BE2C (cell line): ENCODE results near the gene BDKRB1.
A peak's percentile ranks its signal among the peaks of the same experiment; 100 is the strongest.

Source experiments
- DNase-seq: peaks from one replicate; pipeline ENCODE4 v3.0.0-alpha.2; 2020
- H3K27me3 ChIP-seq: fragments of 250-450 bp; sonication (Bioruptor Pico); 2 replicates; pipeline ENCODE4 v1.5.1; 2020; ENCODE audit warnings: mild to moderate bottlenecking
- H3K36me3 ChIP-seq: fragments of 250-450 bp; sonication (Bioruptor Pico); 2 replicates; pipeline ENCODE4 v1.5.1; 2020; ENCODE audit warnings: mild to moderate bottlenecking
- H3K4me1 ChIP-seq: fragments of 250-450 bp; sonication (Bioruptor Pico); 2 replicates; pipeline ENCODE4 v1.5.1; 2020
- H3K4me3 ChIP-seq: 2 replicates; pipeline ENCODE4 v1.5.1; 2011; ENCODE audit warnings: low read depth, low read length
- H3K9me3 ChIP-seq: fragments of 250-450 bp; sonication (Bioruptor Pico); 2 replicates; pipeline ENCODE4 v1.5.1; 2020
- TF ChIP-seq, protein P1 (sequence below): IDR thresholded peaks from 2 replicates; pipeline ENCODE4 v1.5.1; 2012; ENCODE audit warnings: mild to moderate bottlenecking, low read depth, low read length

Gene BDKRB1

GRCh38 chr14:96270565-96271420, 14.8 kb downstream of the BDKRB1 start:
- TF ChIP-seq, protein P1, sequence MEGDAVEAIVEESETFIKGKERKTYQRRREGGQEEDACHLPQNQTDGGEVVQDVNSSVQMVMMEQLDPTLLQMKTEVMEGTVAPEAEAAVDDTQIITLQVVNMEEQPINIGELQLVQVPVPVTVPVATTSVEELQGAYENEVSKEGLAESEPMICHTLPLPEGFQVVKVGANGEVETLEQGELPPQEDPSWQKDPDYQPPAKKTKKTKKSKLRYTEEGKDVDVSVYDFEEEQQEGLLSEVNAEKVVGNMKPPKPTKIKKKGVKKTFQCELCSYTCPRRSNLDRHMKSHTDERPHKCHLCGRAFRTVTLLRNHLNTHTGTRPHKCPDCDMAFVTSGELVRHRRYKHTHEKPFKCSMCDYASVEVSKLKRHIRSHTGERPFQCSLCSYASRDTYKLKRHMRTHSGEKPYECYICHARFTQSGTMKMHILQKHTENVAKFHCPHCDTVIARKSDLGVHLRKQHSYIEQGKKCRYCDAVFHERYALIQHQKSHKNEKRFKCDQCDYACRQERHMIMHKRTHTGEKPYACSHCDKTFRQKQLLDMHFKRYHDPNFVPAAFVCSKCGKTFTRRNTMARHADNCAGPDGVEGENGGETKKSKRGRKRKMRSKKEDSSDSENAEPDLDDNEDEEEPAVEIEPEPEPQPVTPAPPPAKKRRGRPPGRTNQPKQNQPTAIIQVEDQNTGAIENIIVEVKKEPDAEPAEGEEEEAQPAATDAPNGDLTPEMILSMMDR = no peak
- H3K36me3 ChIP-seq = no peaks in the 10 kb centered on the region
- peaks cover 9% of the 10 kb centered on the region; the same call in 1 of the 2 replicates for H3K9me3 ChIP-seq
- no peak for DNase-seq
- peaks cover 52% of the 10 kb centered on the region for H3K4me1 ChIP-seq
- H3K27me3 ChIP-seq = no peaks in the 10 kb centered on the region
- no peak overlapping the region for H3K4me3 ChIP-seq

DNA sequence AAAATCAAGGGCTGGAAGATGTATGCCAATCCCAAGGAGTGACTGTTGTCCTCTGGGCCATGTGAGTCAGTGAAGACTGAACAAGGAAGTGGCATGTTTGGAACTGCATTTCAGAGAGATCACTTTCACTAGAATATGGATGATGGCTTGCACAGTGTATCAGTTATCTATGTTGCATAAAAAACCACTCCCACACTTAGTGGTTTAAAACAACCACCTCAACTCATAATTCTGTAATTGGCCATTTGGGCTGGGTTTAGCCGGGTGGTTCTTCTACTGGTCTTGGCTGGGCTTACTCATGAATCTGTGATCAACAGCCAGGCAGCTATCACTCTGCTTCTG, 15.4 kb downstream of the BDKRB1 start:
- Histone ChIP-seq H3K36me3 (no peaks in the 10 kb centered on the region), H3K4me1 (peaks cover 54% of the 10 kb centered on the region), H3K4me3 (no peak overlapping the region), H3K9me3 (peaks cover 9% of the 10 kb centered on the region; the same call in 1 of the 2 replicates), H3K27me3 (no peaks in the 10 kb centered on the region)
- no peak for DNase-seq
- TF ChIP-seq, protein P1 = no peak

DNA sequence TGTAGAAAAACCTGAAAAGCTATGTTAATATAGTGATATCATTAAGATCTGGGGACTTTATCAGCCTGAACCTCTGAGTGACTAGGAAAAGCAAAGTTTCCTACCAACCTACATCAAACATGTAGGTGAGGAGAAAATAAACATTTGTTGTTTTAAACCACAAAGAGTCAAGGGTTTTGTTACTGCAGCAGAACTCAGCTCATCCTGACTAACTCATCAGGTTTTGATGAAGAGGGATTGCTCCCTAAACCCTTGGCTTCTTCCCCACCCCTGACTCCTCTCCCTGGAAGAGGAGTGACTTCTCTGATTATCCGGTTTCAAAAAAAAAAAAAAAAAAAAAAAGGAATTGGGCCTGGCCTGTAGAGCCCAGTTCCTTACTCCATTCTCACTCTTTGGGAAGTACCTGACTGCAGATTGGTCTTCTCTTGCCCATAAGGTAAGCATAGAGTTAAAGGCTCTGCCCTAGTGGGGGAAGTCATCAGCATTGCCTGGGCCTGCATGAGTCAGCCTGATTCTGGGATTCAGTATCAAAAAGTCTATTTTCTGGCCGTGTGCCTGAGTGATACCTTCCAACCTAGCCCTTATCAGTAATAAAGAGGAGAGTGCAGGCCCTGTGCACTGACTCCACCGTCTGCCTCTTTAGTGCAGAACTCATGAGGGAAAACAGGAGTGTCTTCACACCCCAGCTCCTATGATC, 16.9 kb downstream of the BDKRB1 start:
- peaks cover 42% of the 10 kb centered on the region for H3K4me1 ChIP-seq
- peak; percentile 78 for DNase-seq
- no peaks in the 10 kb centered on the region for H3K36me3 ChIP-seq
- no peaks in the 10 kb centered on the region for H3K27me3 ChIP-seq
- H3K9me3 ChIP-seq = peaks cover 12% of the 10 kb centered on the region; the same call in 1 of the 2 replicates
- TF ChIP-seq, protein P1 = peak; percentile 20; the same call in 1 of the 2 replicates
- no peak overlapping the region for H3K4me3 ChIP-seq

- Histone ChIP-seq H3K36me3 (no peaks in the 10 kb centered on the region), H3K27me3 (no peaks in the 10 kb centered on the region), H3K4me1 (peaks cover 35% of the 10 kb centered on the region), H3K4me3 (no peak overlapping the region), H3K9me3 (peaks cover 12% of the 10 kb centered on the region; the same call in 1 of the 2 replicates)
- no peak for DNase-seq
- TF ChIP-seq, protein P1 = no peak
Observed at GRCh38 chr14:96273629-96274028, 17.6 kb downstream of the BDKRB1 start.

DNA sequence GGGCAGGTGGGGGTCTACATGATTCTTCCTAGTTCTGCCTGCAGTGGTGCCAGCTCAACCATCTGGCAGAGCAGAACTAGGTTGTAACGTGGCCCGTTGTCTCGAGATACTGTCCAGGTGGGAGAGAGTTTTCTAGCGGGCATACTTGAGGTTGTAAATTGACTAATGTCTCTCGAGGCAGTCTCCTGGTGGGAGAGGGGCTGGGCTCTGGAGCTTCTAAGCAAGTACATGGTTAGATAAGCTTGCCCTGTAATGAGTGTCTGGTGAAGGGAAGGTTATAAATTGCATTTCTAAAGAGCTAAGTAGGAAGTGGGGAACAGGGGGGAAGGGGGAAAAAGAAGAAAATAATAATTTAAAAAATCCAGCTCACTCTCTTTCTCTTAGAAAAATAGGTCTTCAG, 18.1 kb downstream of the BDKRB1 start:
- peak; percentile 51 for DNase-seq
- H3K4me1 ChIP-seq = peaks cover 30% of the 10 kb centered on the region
- no peak overlapping the region; the same call in 1 of the 2 replicates for H3K4me3 ChIP-seq
- H3K9me3 ChIP-seq = peaks cover 12% of the 10 kb centered on the region; the same call in 1 of the 2 replicates
- no peaks in the 10 kb centered on the region for H3K27me3 ChIP-seq
- TF ChIP-seq, protein P1 = no peak
- no peaks in the 10 kb centered on the region for H3K36me3 ChIP-seq

DNA sequence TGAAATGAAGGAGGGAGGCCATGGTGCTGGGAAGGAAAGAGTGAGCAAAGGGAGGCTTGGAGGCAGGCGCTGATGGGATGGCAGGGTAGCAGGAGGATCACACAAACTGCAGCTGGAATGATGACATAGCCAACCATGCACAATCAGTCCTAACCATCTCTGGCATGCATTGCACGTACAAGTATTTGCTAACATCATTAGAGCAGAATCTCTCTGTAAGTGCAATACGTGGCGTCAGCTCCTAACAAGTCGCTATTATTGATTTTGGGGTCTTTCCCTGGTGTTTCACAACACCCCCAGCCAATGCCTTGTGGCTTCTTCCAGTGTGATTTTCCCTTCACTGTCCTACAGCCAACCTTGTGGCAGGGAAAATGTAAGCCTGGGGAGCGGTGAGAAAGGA, 18.5 kb downstream of the BDKRB1 start:
- TF ChIP-seq, protein P1 = no peak
- DNase-seq = peak; percentile 62
- H3K4me1 ChIP-seq = peaks cover 26% of the 10 kb centered on the region
- H3K27me3 ChIP-seq = no peaks in the 10 kb centered on the region
- H3K36me3 ChIP-seq = no peaks in the 10 kb centered on the region
- H3K4me3 ChIP-seq = peak overlapping the region; percentile 8; the same call in 1 of the 2 replicates
- peaks cover 12% of the 10 kb centered on the region; the same call in 1 of the 2 replicates for H3K9me3 ChIP-seq
